ENCODE results near the gene SYNE2.

- TF ChIP-seq CTCF (IDR thresholded peaks at IDR 0.05): no peak
- no peak for TF ChIP-seq POLR2AphosphoS5 (IDR thresholded peaks at IDR 0.05)
- no peak for TF ChIP-seq POLR2A (IDR thresholded peaks at IDR 0.05)
- TF ChIP-seq EP300 (IDR thresholded peaks at IDR 0.05): no peak
These were observed 344.1 kb downstream of the SYNE2 start for GRCh38 chr14:64196814-64197411.

All from gastroesophageal sphincter (tissue), 3 donors.